Hepatocyte (in vitro differentiated cells): ENCODE data around the gene HSD17B14. TPM values are rescaled to one million over a fixed set of nuclear protein-coding genes. Genes with fewer than 3 reads are reported as not detected.

Experiments used
- DNase-seq: peaks from one replicate; pipeline ENCODE4 v3.0.0-alpha.2; 2016; ENCODE audit warnings: low spot score
- H2AFZ ChIP-seq: fragments of 200-600 bp; sonication (generic); 2 replicates; pipeline ENCODE4 v1.6.0; 2016; ENCODE audit warnings: antibody characterized with exemption, mild to moderate bottlenecking
- H3K27ac ChIP-seq: fragments of 200-600 bp; sonication (generic); 2 replicates; pipeline ENCODE4 v1.5.1; 2016; ENCODE audit warnings: mild to moderate bottlenecking
- H3K27me3 ChIP-seq: fragments of 200-600 bp; sonication (generic); 2 replicates; pipeline ENCODE4 v1.6.1; 2016
- H3K36me3 ChIP-seq: fragments of 200-600 bp; sonication (generic); replicated peaks from 2 replicates; pipeline ENCODE4 v1.5.1; 2016; ENCODE audit warnings: low read depth; ENCODE audit not compliant: insufficient read depth
- H3K4me1 ChIP-seq: fragments of 200-600 bp; sonication (generic); 2 replicates; pipeline ENCODE4 v1.5.1; 2016; ENCODE audit warnings: mild to moderate bottlenecking, moderate library complexity; ENCODE audit not compliant: insufficient read depth
- H3K4me2 ChIP-seq: fragments of 200-600 bp; sonication (generic); 2 replicates; pipeline ENCODE4 v1.6.0; 2016
- H3K4me3 ChIP-seq: fragments of 200-600 bp; sonication (generic); 2 replicates; pipeline ENCODE4 v1.5.1; 2016; ENCODE audit warnings: mild to moderate bottlenecking
- H3K79me2 ChIP-seq: fragments of 200-600 bp; sonication (generic); 2 replicates; pipeline ENCODE4 v1.6.0; 2017; ENCODE audit warnings: mild to moderate bottlenecking
- H3K9me2 ChIP-seq: fragments of 200-600 bp; sonication (generic); replicated peaks from 2 replicates; pipeline ENCODE4 v1.6.0; 2017; ENCODE audit warnings: mild to moderate bottlenecking; ENCODE audit not compliant: insufficient read depth
- H3K9me3 ChIP-seq: fragments of 200-600 bp; sonication (generic); 2 replicates; pipeline ENCODE4 v1.5.1; 2016; ENCODE audit warnings: low read depth, mild to moderate bottlenecking
- H4K20me1 ChIP-seq: fragments of 200-600 bp; sonication (generic); 2 replicates; pipeline ENCODE4 v1.6.0; 2016; ENCODE audit warnings: mild to moderate bottlenecking; ENCODE audit not compliant: insufficient read depth, poor library complexity, severe bottlenecking
- EZH2 ChIP-seq: fragments of 200-600 bp; sonication (generic); IDR thresholded peaks from 2 replicates; pipeline ENCODE4 v1.6.1; 2016; ENCODE audit warnings: antibody characterized with exemption, mild to moderate bottlenecking, borderline replicate concordance
- EZH2phosphoT487 ChIP-seq: fragments of 200-600 bp; sonication (generic); IDR thresholded peaks from one replicate; pipeline ENCODE4 v1.6.1; 2018; ENCODE audit warnings: antibody characterized with exemption, mild to moderate bottlenecking, low read depth, moderate library complexity; ENCODE audit not compliant: unreplicated experiment, severe bottlenecking
- WGBS: methylation state at CpG from one replicate; pipeline ENCODE4 v1.1.6; 2016; ENCODE audit warnings: low lambda C conversion rate; ENCODE audit errors: missing lambda C conversion rate; 5-methylcytosine and 5-hydroxymethylcytosine counted together
- polyA plus RNA-seq: library from polyadenylated mRNA; unstranded; fragments of >200 nt; fragmentation: Nextera tagmentation; extraction: Ambion mirVana; gene quantifications from 2 replicates; pipeline ENCODE4 v1.2.1, GENCODE V29; 2016
- total RNA-seq: library from RNA; depleted of rRNA; stranded (reverse); fragments of >200 nt; gene quantifications from 2 replicates; pipeline ENCODE4 v1.2.3, GENCODE V29; 2014
- TF ChIP-seq, protein P1 (sequence below): fragments of 200-600 bp; sonication (generic); IDR thresholded peaks from 2 replicates; pipeline ENCODE4 v1.5.1; 2016; ENCODE audit warnings: antibody characterized with exemption, mild to moderate bottlenecking; ENCODE audit not compliant: poor library complexity

Gene HSD17B14
- total and polyA plus RNA-seq, 2 experiments from 2014 or later: 64.1 to 91.9 TPM

DNA sequence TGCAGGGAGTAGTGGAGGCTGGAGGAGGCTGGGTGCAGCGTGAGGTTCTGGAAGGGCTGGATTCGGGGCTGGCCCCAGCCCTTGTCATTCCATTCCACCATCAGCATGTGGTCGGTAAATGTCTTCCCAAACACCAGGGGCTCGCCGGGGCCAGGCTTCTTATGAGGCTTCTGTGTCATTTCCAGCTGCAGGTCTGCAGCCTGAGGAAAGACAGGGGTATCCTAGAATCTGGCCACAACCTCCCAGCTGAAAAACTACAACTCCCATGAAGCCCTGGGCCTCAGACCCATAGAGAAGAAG lies 29.8 kb downstream of the HSD17B14 start:
- Histone ChIP-seq H3K79me2 (peaks cover 6% of the 10 kb centered on the region), H3K4me3 (no peak overlapping the region), H2AFZ (no peak overlapping the region), H3K9me3 (no peaks in the 10 kb centered on the region), H4K20me1 (no peaks in the 10 kb centered on the region), H3K9me2 (no peaks in the 10 kb centered on the region), H3K27ac (peak overlapping the region; percentile 90), H3K27me3 (no peaks in the 10 kb centered on the region), H3K36me3 (no peaks in the 10 kb centered on the region), H3K4me1 (peaks cover 20% of the 10 kb centered on the region), H3K4me2 (no peak overlapping the region)
- 71% methylated on average over 5 of the region's 5 CpGs for WGBS
- TF ChIP-seq EZH2phosphoT487 (no peak), EZH2 (no peak)
- TF ChIP-seq, protein P1, sequence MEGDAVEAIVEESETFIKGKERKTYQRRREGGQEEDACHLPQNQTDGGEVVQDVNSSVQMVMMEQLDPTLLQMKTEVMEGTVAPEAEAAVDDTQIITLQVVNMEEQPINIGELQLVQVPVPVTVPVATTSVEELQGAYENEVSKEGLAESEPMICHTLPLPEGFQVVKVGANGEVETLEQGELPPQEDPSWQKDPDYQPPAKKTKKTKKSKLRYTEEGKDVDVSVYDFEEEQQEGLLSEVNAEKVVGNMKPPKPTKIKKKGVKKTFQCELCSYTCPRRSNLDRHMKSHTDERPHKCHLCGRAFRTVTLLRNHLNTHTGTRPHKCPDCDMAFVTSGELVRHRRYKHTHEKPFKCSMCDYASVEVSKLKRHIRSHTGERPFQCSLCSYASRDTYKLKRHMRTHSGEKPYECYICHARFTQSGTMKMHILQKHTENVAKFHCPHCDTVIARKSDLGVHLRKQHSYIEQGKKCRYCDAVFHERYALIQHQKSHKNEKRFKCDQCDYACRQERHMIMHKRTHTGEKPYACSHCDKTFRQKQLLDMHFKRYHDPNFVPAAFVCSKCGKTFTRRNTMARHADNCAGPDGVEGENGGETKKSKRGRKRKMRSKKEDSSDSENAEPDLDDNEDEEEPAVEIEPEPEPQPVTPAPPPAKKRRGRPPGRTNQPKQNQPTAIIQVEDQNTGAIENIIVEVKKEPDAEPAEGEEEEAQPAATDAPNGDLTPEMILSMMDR: no peak
- no peak for DNase-seq

DNA sequence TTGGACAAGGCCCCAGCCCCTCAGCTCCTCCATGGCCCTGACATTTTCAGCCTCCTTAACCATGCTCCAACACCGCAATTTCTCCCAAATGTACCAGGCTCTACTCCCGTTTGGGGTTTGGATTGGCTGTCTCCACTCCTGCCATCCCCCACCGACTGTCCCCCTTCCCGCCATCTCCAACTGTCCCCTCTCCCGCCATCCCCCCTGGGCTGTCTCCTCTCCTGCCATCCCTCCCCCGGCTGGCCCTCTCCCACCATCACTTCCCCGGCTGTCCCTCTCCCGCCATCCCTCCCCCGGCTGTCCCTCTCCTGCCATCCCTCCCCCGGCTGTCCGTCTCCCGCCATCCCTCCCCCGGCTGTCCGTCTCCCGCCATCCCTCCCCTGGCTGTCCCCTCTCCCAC lies 30.8 kb downstream of the HSD17B14 start:
- DNase-seq: no peak
- 95% methylated on average over 2 of the region's 15 CpGs for WGBS

DNA sequence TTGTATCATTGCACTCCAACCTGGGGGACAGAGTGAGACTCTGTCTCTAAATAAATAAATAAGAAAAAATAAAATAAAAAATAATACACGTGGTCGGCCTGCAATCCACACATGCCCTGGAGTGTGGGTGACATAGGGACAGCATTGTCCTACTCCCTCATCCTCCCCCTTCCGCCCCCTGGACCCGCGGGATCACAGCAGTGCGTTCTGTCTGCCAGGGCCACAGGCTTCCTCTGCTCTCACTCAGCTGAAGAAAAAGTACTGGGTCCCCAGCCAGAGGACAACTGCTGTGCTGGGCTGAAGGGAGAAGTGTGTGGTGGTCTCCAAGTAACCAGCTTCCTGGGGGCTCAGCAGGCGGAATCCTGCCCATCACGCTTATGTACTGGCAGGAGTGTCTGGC lies 31.8 kb downstream of the HSD17B14 start:
- TF ChIP-seq, protein P1: no peak
- TF ChIP-seq EZH2phosphoT487 (no peak), EZH2 (no peak)
- no peaks in the 10 kb centered on the region for H3K36me3 ChIP-seq
- no peak for DNase-seq
- WGBS: 88% methylated on average over 8 of the region's 8 CpGs
- H3K79me2 ChIP-seq: peaks cover 6% of the 10 kb centered on the region
- H3K9me3 ChIP-seq: no peaks in the 10 kb centered on the region
- no peak overlapping the region for H3K4me3 ChIP-seq
- no peak overlapping the region for H3K4me2 ChIP-seq
- H4K20me1 ChIP-seq: no peaks in the 10 kb centered on the region
- no peak overlapping the region for H2AFZ ChIP-seq
- H3K27ac ChIP-seq: no peak overlapping the region
- no peaks in the 10 kb centered on the region for H3K9me2 ChIP-seq
- peaks cover 10% of the 10 kb centered on the region for H3K4me1 ChIP-seq
- no peaks in the 10 kb centered on the region for H3K27me3 ChIP-seq

More for the DNA sequence above, 30.8 kb downstream of the HSD17B14 start:
- Histone ChIP-seq H3K9me3 (no peaks in the 10 kb centered on the region), H3K4me2 (no peak overlapping the region), H3K9me2 (no peaks in the 10 kb centered on the region), H4K20me1 (no peaks in the 10 kb centered on the region), H3K4me3 (no peak overlapping the region), H3K36me3 (no peaks in the 10 kb centered on the region), H3K79me2 (peaks cover 6% of the 10 kb centered on the region), H3K27ac (no peak overlapping the region), H2AFZ (no peak overlapping the region), H3K27me3 (no peaks in the 10 kb centered on the region), H3K4me1 (peaks cover 18% of the 10 kb centered on the region)
- TF ChIP-seq EZH2: no peak
- TF ChIP-seq EZH2phosphoT487: no peak
- TF ChIP-seq, protein P1: no peak

DNA sequence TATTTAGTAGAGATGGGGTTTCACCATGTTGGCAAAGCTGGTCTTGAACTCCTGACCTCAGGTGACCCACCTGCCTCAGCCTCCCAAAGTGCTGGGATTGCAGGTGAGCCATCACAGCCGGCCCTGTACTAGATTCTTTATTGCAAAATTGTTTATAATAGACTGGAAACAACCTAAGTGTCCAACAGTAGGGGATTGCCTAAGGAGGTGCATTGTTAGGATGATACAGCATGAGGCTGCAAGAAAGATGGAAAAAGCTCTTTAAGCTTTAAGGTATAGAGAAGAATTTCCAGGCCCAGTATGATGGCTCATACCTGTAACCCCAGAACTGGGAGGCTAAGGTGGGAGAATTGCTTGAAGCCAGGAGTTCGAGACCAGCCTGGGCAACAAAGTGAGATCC lies 33.7 kb downstream of the HSD17B14 start:
- Histone ChIP-seq H3K36me3 (no peaks in the 10 kb centered on the region), H3K4me3 (no peak overlapping the region), H3K27me3 (no peaks in the 10 kb centered on the region), H3K9me2 (no peaks in the 10 kb centered on the region), H2AFZ (no peak overlapping the region), H3K4me2 (no peak overlapping the region), H3K79me2 (no peaks in the 10 kb centered on the region), H3K27ac (no peak overlapping the region), H4K20me1 (no peaks in the 10 kb centered on the region), H3K9me3 (no peaks in the 10 kb centered on the region), H3K4me1 (peaks cover 8% of the 10 kb centered on the region)
- 87% methylated on average over 2 of the region's 2 CpGs for WGBS
- TF ChIP-seq EZH2phosphoT487: no peak
- TF ChIP-seq, protein P1: no peak
- no peak for TF ChIP-seq EZH2
- no peak for DNase-seq
